ENCODE measurements around the gene PRKN. TPM values are rescaled to one million over a fixed set of nuclear protein-coding genes. Genes with fewer than 3 reads are reported as not detected.
"Not testable (repeated sequence)": the region's sequence is repeated elsewhere in the genome, so short reads cannot be mapped to it uniquely, and the experiment has no call there.

The PRKN gene
- total RNA-seq, 1 donor from 2014 or later = 1.2 TPM

DNA sequence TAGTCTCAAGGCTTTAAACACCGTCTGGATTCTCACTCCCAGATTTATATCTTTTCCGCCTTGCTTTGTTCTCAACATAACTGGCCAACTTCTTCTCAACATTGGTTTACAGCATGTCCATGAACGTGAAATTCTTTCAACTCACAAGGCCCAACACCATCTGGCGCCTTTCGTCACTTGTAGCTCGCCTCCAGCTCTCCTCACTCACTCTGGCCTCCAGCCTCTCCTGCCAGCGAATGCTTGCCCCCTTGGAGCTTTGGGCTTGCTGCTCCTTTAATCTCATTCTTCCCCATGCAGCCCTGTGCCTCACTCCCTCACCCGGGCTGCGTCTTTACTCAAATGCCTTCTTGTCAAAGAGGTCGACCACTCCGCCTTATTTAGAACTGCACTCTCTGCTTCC, 324.5 kb downstream of the PRKN start:
- TF ChIP-seq, protein P1, sequence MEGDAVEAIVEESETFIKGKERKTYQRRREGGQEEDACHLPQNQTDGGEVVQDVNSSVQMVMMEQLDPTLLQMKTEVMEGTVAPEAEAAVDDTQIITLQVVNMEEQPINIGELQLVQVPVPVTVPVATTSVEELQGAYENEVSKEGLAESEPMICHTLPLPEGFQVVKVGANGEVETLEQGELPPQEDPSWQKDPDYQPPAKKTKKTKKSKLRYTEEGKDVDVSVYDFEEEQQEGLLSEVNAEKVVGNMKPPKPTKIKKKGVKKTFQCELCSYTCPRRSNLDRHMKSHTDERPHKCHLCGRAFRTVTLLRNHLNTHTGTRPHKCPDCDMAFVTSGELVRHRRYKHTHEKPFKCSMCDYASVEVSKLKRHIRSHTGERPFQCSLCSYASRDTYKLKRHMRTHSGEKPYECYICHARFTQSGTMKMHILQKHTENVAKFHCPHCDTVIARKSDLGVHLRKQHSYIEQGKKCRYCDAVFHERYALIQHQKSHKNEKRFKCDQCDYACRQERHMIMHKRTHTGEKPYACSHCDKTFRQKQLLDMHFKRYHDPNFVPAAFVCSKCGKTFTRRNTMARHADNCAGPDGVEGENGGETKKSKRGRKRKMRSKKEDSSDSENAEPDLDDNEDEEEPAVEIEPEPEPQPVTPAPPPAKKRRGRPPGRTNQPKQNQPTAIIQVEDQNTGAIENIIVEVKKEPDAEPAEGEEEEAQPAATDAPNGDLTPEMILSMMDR (IDR thresholded peaks at IDR 0.05; ENCODE audit: insufficient read depth, low read length, poor library complexity, severe bottlenecking) = no peak
- Histone ChIP-seq H3K4me3 (ENCODE audit: low read depth, low read length) (no peak overlapping the region), H3K27me3 (ENCODE audit: control insufficient read depth, insufficient read depth, low read length) (no peaks in the 10 kb centered on the region)

DNA sequence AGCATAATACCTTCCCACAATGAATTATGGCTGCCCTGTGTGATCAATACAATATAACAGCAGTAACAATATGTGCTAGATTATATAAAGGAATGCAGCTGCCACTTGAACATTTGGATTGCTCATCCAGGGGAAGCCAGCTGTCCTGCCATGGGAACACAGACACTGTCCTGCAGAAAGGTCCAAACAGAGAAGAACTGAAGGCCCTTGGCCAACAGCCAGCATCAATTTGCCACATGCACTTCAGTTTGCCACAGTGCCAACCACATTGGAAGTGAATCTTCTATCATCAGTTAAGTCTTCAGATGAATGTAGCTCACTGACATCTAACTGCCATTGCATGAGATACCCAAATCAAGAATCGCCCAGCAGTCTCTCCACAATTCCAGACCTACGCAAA, 332.4 kb downstream of the PRKN start:
- H3K27me3 ChIP-seq (ENCODE audit: control insufficient read depth, insufficient read depth, low read length) = no peaks in the 10 kb centered on the region
- TF ChIP-seq, protein P1 (IDR thresholded peaks at IDR 0.05; ENCODE audit: insufficient read depth, low read length, poor library complexity, severe bottlenecking) = no peak
- H3K4me3 ChIP-seq (ENCODE audit: low read depth, low read length) = no peak overlapping the region
- no peaks in the 10 kb centered on the region for H3K36me3 ChIP-seq (ENCODE audit: control insufficient read depth, insufficient read depth, low read length)
- no peak for DNase-seq (ENCODE audit: low read depth)

More for the DNA sequence above, 324.5 kb downstream of the PRKN start:
- no peaks in the 10 kb centered on the region for H3K36me3 ChIP-seq (ENCODE audit: control insufficient read depth, insufficient read depth, low read length)
- DNase-seq (ENCODE audit: low read depth) = no peak

DNA sequence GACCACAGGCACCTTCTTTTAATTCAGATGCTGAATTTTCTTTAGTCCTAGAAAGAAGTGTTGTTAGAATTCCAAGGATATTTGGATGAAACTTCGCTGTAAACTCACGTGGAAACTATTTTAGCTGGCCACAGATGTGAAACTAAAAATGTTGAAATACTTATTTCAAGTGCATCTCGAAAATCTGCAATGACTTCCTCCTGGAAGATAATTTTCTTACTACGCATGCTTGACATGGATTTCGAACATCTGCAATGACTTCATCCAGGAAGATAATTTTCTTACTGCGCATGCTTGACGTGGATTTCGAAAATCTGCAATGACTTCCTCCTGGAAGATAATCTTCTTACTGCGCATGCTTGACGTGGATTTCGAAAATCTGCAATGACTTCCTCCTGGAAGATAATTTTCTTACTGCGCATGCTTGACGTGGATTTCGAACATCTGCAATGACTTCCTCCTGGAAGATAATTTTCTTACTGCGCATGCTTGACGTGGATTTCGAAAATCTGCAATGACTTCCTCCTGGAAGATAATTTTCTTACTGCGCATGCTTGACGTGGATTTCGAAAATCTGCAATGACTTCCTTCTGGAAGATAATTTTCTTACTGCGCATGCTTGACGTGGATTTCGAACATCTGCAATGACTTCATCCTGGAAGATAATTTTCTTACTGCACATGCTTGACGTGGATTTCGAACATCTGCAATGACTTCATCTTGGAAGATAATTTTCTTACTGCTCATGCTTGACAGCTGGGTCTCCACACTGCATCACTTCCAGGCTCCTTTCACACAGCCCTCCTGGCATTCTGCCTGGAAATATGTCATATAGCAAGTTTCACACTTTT, 336.4 kb downstream of the PRKN start:
- not testable (repeated sequence) for H3K36me3 ChIP-seq (ENCODE audit: control insufficient read depth, insufficient read depth, low read length); H3K4me3 ChIP-seq (ENCODE audit: low read depth, low read length); H3K27me3 ChIP-seq (ENCODE audit: control insufficient read depth, insufficient read depth, low read length); DNase-seq (ENCODE audit: low read depth)

DNA sequence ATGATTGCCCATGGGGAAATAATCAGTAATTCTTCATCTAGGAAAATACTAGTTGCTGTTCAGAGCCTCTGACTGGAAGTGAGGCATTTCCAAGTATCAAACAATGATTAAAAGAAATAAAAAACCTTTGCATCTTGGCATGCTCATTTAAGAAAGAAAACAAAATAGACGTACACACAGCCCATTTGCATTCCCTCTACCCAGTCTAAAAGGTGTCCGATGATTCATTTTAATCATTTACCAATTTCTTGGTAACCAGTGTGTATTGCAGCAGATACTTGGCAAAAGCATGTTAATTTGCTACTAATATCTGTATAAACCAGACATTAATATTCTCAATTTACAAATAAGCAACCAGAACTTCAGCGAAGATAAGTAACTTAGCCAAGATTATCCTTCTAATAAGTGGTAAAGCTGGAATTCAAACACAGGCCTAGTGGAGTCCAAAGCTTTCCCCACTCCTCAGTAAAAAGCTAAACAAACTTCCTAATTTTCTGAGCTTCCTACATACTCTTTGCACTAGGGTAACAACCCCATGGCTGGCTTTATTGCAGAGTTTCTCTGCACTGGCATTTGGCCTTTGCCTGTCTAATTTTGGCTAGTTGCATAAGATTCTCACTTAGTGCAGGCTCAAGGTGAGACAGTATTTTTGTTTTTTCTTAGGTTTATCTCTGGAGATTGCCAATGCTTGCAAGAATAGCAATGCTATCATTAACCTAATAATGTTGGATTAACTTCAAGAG, 338.1 kb downstream of the PRKN start:
- H3K36me3 ChIP-seq (ENCODE audit: control insufficient read depth, insufficient read depth, low read length) = no peaks in the 10 kb centered on the region
- TF ChIP-seq, protein P1 (IDR thresholded peaks at IDR 0.05; ENCODE audit: insufficient read depth, low read length, poor library complexity, severe bottlenecking) = no peak
- no peak for DNase-seq (ENCODE audit: low read depth)
- no peaks in the 10 kb centered on the region for H3K27me3 ChIP-seq (ENCODE audit: control insufficient read depth, insufficient read depth, low read length)
- no peak overlapping the region for H3K4me3 ChIP-seq (ENCODE audit: low read depth, low read length)

DNA sequence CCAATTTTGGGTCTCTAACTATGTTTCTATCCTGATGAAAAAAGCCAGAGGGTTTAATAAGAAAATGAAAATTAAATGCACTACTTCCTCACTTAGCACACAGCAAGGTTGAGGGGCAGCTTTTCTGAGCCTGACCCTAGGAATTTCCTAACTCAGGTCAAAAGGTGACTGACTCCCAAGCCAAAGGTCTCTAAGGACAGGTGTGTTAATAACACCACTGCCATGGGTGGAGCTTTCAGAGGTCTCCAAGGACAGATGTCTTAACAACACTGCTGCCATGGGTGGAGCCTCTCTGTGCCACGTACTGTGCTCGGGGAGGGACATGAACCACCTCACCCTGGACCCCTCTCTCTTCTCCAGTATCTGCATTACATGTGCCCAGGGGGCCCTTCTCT, 339.2 kb downstream of the PRKN start:
- no peaks in the 10 kb centered on the region for H3K27me3 ChIP-seq (ENCODE audit: control insufficient read depth, insufficient read depth, low read length)
- no peaks in the 10 kb centered on the region for H3K36me3 ChIP-seq (ENCODE audit: control insufficient read depth, insufficient read depth, low read length)
- TF ChIP-seq, protein P1 (IDR thresholded peaks at IDR 0.05; ENCODE audit: insufficient read depth, low read length, poor library complexity, severe bottlenecking) = no peak
- H3K4me3 ChIP-seq (ENCODE audit: low read depth, low read length) = no peak overlapping the region
- no peak for DNase-seq (ENCODE audit: low read depth)

DNA sequence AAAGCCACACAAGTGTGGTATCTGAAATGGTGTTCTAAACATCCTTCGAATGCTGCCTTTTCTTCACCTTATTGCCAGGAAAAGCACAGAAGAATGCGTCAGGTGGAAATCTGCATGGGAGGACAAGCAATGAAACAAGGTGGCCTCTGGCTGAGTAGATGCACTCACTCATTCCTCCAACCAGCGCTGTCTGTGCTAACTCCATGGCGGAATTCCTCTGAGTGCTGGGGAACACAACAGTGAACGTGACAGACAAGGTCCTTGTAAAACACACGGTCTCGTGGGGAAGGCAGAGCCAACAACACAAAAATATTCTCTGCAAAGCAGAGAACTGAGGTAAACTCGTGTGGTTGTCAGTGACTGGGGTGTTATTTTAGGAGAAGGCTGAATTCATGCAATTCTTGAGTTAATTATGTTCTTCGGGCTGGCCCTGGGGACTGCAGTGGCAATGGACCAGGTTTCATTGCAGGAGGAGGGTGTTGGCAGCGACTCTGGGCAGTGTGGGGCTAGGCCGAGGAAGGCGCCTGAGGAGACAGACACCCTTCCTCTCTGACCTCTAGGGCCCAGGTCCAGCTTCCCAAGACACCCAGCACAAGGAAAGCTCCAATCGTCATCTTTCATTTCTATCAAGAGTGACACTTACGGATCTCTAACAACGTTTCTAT, 339.7 kb downstream of the PRKN start:
- DNase-seq (ENCODE audit: low read depth) = no peak
- H3K4me3 ChIP-seq (ENCODE audit: low read depth, low read length) = no peak overlapping the region
- no peaks in the 10 kb centered on the region for H3K27me3 ChIP-seq (ENCODE audit: control insufficient read depth, insufficient read depth, low read length)
- H3K36me3 ChIP-seq (ENCODE audit: control insufficient read depth, insufficient read depth, low read length) = no peaks in the 10 kb centered on the region
- TF ChIP-seq, protein P1 (IDR thresholded peaks at IDR 0.05; ENCODE audit: insufficient read depth, low read length, poor library complexity, severe bottlenecking) = no peak

All from kidney epithelial cell (primary cell).